HEK293 (cell line): Measurements from ENCODE around the gene PPEF1.

Experiments
- FEZF1 ChIP-seq: fragments of 450-650 bp; formaldehyde crosslinking; IDR thresholded peaks from 2 replicates; pipeline ENCODE4 v1.5.1; 2016; ENCODE audit warnings: missing biosample characterization, missing genetic modification characterization
- GFI1B ChIP-seq: fragments of 450-650 bp; formaldehyde crosslinking; IDR thresholded peaks from 2 replicates; pipeline ENCODE4 v1.5.1; 2016; ENCODE audit warnings: missing biosample characterization, missing genetic modification characterization
- MZF1 ChIP-seq: fragments of 450-650 bp; formaldehyde crosslinking; IDR thresholded peaks from 2 replicates; pipeline ENCODE4 v1.5.1; 2017; ENCODE audit warnings: missing biosample characterization, missing genetic modification characterization, borderline replicate concordance
- PRDM1 ChIP-seq: fragments of 450-650 bp; formaldehyde crosslinking; IDR thresholded peaks from 2 replicates; pipeline ENCODE4; 2016; ENCODE audit warnings: missing biosample characterization, missing genetic modification characterization
- PRDM10 ChIP-seq: fragments of 450-650 bp; formaldehyde crosslinking; IDR thresholded peaks from 2 replicates; pipeline ENCODE4 v1.5.1; 2016; ENCODE audit warnings: missing biosample characterization, missing genetic modification characterization
- SP2 ChIP-seq: fragments of 450-650 bp; formaldehyde crosslinking; IDR thresholded peaks from 2 replicates; pipeline ENCODE4 v1.5.1; 2016; ENCODE audit warnings: missing biosample characterization, missing genetic modification characterization
- SP7 ChIP-seq: fragments of 450-650 bp; formaldehyde crosslinking; IDR thresholded peaks from 2 replicates; pipeline ENCODE4 v1.5.1; 2016; ENCODE audit warnings: missing biosample characterization, missing genetic modification characterization
- ZBTB8A ChIP-seq: fragments of 450-650 bp; formaldehyde crosslinking; IDR thresholded peaks from 2 replicates; pipeline ENCODE4 v1.5.1; 2016; ENCODE audit warnings: missing biosample characterization, missing genetic modification characterization
- ZEB2 ChIP-seq: fragments of 450-650 bp; formaldehyde crosslinking; IDR thresholded peaks from 2 replicates; pipeline ENCODE4 v1.5.1; 2016; ENCODE audit warnings: missing biosample characterization, missing genetic modification characterization
- ZFHX2 ChIP-seq: fragments of 450-650 bp; formaldehyde crosslinking; conservative IDR thresholded peaks from 2 replicates; pipeline ENCODE4 v1.5.1; 2016; ENCODE audit warnings: missing biosample characterization, missing genetic modification characterization
- ZNF112 ChIP-seq: fragments of 450-650 bp; formaldehyde crosslinking; IDR thresholded peaks from 2 replicates; pipeline ENCODE4 v1.5.0; 2017; ENCODE audit warnings: missing biosample characterization, missing genetic modification characterization
- ZNF138 ChIP-seq: fragments of 450-650 bp; formaldehyde crosslinking; IDR thresholded peaks from 2 replicates; pipeline ENCODE4 v1.5.1; 2016; ENCODE audit warnings: missing biosample characterization, missing genetic modification characterization, borderline replicate concordance
- ZNF24 ChIP-seq: fragments of 450-650 bp; formaldehyde crosslinking; IDR thresholded peaks from 2 replicates; pipeline ENCODE4 v1.5.1; 2016; ENCODE audit warnings: missing biosample characterization, missing genetic modification characterization
- ZNF292 ChIP-seq: fragments of 450-650 bp; formaldehyde crosslinking; IDR thresholded peaks from 2 replicates; pipeline ENCODE4 v1.5.1; 2016; ENCODE audit warnings: low read depth, missing biosample characterization, missing genetic modification characterization, borderline replicate concordance
- ZNF350 ChIP-seq: fragments of 450-650 bp; formaldehyde crosslinking; IDR thresholded peaks from 2 replicates; pipeline ENCODE4 v1.5.0; 2017; ENCODE audit warnings: missing biosample characterization, mild to moderate bottlenecking, missing genetic modification characterization
- ZNF449 ChIP-seq: fragments of 450-650 bp; formaldehyde crosslinking; IDR thresholded peaks from 2 replicates; pipeline ENCODE4 v1.5.1; 2017; ENCODE audit warnings: missing biosample characterization, mild to moderate bottlenecking, missing genetic modification characterization, moderate library complexity
- ZNF639 ChIP-seq: fragments of 450-650 bp; formaldehyde crosslinking; IDR thresholded peaks from 2 replicates; pipeline ENCODE4 v1.5.1; 2016; ENCODE audit warnings: missing biosample characterization, missing genetic modification characterization
- ZNF660 ChIP-seq: fragments of 450-650 bp; IDR thresholded peaks from 2 replicates; pipeline ENCODE4 v1.5.1; 2018; ENCODE audit warnings: missing biosample characterization, mild to moderate bottlenecking, missing genetic modification characterization
- ZSCAN16 ChIP-seq: fragments of 450-650 bp; formaldehyde crosslinking; IDR thresholded peaks from 2 replicates; pipeline ENCODE4 v1.5.1; 2016; ENCODE audit warnings: missing biosample characterization, missing genetic modification characterization
- TF ChIP-seq, protein P1 (sequence below): fragments of 450-650 bp; formaldehyde crosslinking; IDR thresholded peaks from 2 replicates; pipeline ENCODE4 v1.5.1; 2016; ENCODE audit warnings: missing biosample characterization, missing genetic modification characterization
- TF ChIP-seq, protein P2 (sequence below): fragments of 450-650 bp; formaldehyde crosslinking; conservative IDR thresholded peaks from 2 replicates; pipeline ENCODE4 v1.5.1; 2016; ENCODE audit warnings: low read depth, missing biosample characterization, missing genetic modification characterization

The PPEF1 gene

GRCh38 chrX:18702362-18703195 is 4.9 kb upstream of the PPEF1 start (continued):
- TF ChIP-seq, protein P1, sequence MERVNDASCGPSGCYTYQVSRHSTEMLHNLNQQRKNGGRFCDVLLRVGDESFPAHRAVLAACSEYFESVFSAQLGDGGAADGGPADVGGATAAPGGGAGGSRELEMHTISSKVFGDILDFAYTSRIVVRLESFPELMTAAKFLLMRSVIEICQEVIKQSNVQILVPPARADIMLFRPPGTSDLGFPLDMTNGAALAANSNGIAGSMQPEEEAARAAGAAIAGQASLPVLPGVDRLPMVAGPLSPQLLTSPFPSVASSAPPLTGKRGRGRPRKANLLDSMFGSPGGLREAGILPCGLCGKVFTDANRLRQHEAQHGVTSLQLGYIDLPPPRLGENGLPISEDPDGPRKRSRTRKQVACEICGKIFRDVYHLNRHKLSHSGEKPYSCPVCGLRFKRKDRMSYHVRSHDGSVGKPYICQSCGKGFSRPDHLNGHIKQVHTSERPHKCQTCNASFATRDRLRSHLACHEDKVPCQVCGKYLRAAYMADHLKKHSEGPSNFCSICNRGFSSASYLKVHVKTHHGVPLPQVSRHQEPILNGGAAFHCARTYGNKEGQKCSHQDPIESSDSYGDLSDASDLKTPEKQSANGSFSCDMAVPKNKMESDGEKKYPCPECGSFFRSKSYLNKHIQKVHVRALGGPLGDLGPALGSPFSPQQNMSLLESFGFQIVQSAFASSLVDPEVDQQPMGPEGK (tag by site-specific recombination): peak; percentile 73
- TF ChIP-seq ZNF292 (tag by site-specific recombination) (no peak), ZNF112 (no peak), ZFHX2 (tag by site-specific recombination) (no peak), ZSCAN16 (tag by site-specific recombination) (no peak), ZNF350 (tag by site-specific recombination) (no peak), GFI1B (tag by site-specific recombination) (0 out of 2 replicates have a peak, but pooled peaks have one; percentile 28), ZNF660 (tag by site-specific recombination) (peak; percentile 58; the same call in 1 of the 2 replicates), ZBTB8A (tag by site-specific recombination) (peak; percentile 28; the same call in 1 of the 2 replicates), MZF1 (tag by site-specific recombination) (peak; percentile 90), ZNF138 (tag by site-specific recombination) (no peak), SP2 (tag by site-specific recombination) (no peak), PRDM10 (peak; percentile 63), SP7 (tag by site-specific recombination) (peak; percentile 76), PRDM1 (tag by site-specific recombination) (peak; percentile 28; the same call in 1 of the 2 replicates), FEZF1 (tag by site-specific recombination) (0 out of 2 replicates have a peak, but pooled peaks have one; percentile 39), ZNF24 (tag by site-specific recombination) (peak; percentile 78), ZNF639 (tag by site-specific recombination) (no peak), ZNF449 (tag by site-specific recombination) (no peak), ZEB2 (tag by site-specific recombination) (peak; percentile 43; the same call in 1 of the 2 replicates)
- TF ChIP-seq, protein P2, sequence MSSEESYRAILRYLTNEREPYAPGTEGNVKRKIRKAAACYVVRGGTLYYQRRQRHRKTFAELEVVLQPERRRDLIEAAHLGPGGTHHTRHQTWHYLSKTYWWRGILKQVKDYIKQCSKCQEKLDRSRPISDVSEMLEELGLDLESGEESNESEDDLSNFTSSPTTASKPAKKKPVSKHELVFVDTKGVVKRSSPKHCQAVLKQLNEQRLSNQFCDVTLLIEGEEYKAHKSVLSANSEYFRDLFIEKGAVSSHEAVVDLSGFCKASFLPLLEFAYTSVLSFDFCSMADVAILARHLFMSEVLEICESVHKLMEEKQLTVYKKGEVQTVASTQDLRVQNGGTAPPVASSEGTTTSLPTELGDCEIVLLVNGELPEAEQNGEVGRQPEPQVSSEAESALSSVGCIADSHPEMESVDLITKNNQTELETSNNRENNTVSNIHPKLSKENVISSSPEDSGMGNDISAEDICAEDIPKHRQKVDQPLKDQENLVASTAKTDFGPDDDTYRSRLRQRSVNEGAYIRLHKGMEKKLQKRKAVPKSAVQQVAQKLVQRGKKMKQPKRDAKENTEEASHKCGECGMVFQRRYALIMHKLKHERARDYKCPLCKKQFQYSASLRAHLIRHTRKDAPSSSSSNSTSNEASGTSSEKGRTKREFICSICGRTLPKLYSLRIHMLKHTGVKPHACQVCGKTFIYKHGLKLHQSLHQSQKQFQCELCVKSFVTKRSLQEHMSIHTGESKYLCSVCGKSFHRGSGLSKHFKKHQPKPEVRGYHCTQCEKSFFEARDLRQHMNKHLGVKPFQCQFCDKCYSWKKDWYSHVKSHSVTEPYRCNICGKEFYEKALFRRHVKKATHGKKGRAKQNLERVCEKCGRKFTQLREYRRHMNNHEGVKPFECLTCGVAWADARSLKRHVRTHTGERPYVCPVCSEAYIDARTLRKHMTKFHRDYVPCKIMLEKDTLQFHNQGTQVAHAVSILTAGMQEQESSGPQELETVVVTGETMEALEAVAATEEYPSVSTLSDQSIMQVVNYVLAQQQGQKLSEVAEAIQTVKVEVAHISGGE (tag by site-specific recombination): no peak
